Activated CD4-positive, alpha-beta T cell treated with anti-CD3 and anti-CD28 coated beads for 36 hours (primary cell): ENCODE data around the gene BRI3. TPM values are rescaled to one million over a fixed set of nuclear protein-coding genes. Genes with fewer than 3 reads are reported as not detected.
A peak's percentile ranks its signal among the peaks of the same experiment; 100 is the strongest.

Source experiments
- ATAC-seq: fragments of 200-7000 bp; cut with Tn5 transposase; one replicate; pipeline ENCODE4 v1.10.0; 2021; ENCODE audit warnings: mild to moderate bottlenecking, moderate library complexity
- CTCF ChIA-PET: fragments of 350-600 bp; sonication (Branson Sonifier 250); formaldehyde crosslinking; loops from one replicate; lab custom pipeline; 2021; ENCODE audit warnings: antibody characterized with exemption; lab: Charles Lee
- POLR2A ChIA-PET: fragments of 350-600 bp; sonication (Branson Sonifier 250); formaldehyde crosslinking; loops from one replicate; lab custom pipeline; 2021; ENCODE audit warnings: antibody characterized with exemption, inconsistent platforms; lab: Charles Lee
- DNase-seq: peaks from one replicate; pipeline ENCODE4 v3.0.0-alpha.2; 2020
- H3K27ac Mint-ChIP-seq: one replicate; pipeline ENCODE4 v1.8.0; 2021; ENCODE audit warnings: mixed read lengths
- H3K27me3 Mint-ChIP-seq: one replicate; pipeline ENCODE4 v1.8.0; 2021; ENCODE audit warnings: mixed read lengths
- H3K36me3 Mint-ChIP-seq: one replicate; pipeline ENCODE4 v1.8.0; 2021; ENCODE audit warnings: low read depth, mixed read lengths
- H3K4me1 Mint-ChIP-seq: one replicate; pipeline ENCODE4 v1.8.0; 2021; ENCODE audit warnings: mixed read lengths
- H3K4me3 Mint-ChIP-seq: one replicate; pipeline ENCODE4 v1.8.0; 2021; ENCODE audit warnings: mild to moderate bottlenecking, moderate library complexity, mixed read lengths
- H3K9me3 Mint-ChIP-seq: one replicate; pipeline ENCODE4 v1.8.0; 2021; ENCODE audit warnings: low read depth, mixed read lengths
- intact Hi-C, 2 experiments: fragments of 100-400 bp; cut with DNase I in 1 of 2; cut with micrococcal nuclease in 1 of 2; formaldehyde crosslinking; loops; one replicate each; pipeline versions ENCODE4 v1.14.2 to v1.15.1; 2022 to 2024; cut with DNase I, micrococcal nuclease
- total RNA-seq, 2 experiments: library from RNA; stranded (reverse); gene quantifications; one replicate each; pipeline ENCODE4 v1.2.3, GENCODE V29; 2021

BRI3 gene
- total RNA-seq, 2 experiments from 2014 or later = 45.1 to 47.6 TPM

- Mint-ChIP-seq H3K27me3 (no peaks in the 10 kb centered on the region), H3K27ac (no peak overlapping the region)
- intact Hi-C loops = loop anchor here in 1 of 2 experiments (10.0 kb wide), 1 partner anchor 183 kb away; the partner anchor contains the start of gene LMTK2
Measured at GRCh38 chr7:98288064-98288823, 6.8 kb downstream of the BRI3 start.

GRCh38 chr7:98289333-98289875, 7.9 kb downstream of the BRI3 start:
- H3K27ac Mint-ChIP-seq = no peak overlapping the region

More at GRCh38 chr7:98288064-98288823, 6.8 kb downstream of the BRI3 start:
- POLR2A ChIA-PET = no interaction called here
- ATAC-seq (no peak), DNase-seq (no peak)
- H3K4me3 Mint-ChIP-seq = no peak overlapping the region
- H3K9me3 Mint-ChIP-seq = no peaks in the 10 kb centered on the region
- CTCF ChIA-PET = interaction anchor here (0.6 kb wide), 3 partner anchors 68 to 1585 kb away, joined by 3 to 4 read pairs (median 3); no protein-coding TSS in a partner anchor
- H3K4me1 Mint-ChIP-seq = peaks cover 20% of the 10 kb centered on the region
- peaks cover 3% of the 10 kb centered on the region for H3K36me3 Mint-ChIP-seq

GRCh38 chr7:98291717-98292116, 10.2 kb downstream of the BRI3 start:
- Mint-ChIP-seq H3K36me3 (peaks cover 3% of the 10 kb centered on the region), H3K4me1 (peaks cover 2% of the 10 kb centered on the region), H3K27ac (no peak overlapping the region), H3K27me3 (no peaks in the 10 kb centered on the region), H3K9me3 (no peaks in the 10 kb centered on the region), H3K4me3 (no peak overlapping the region)
- no peak for DNase-seq
- intact Hi-C loops = no loop called here
- peak; percentile 33 for ATAC-seq
- ChIA-PET CTCF (no interaction called here), POLR2A (no interaction called here)

More at GRCh38 chr7:98289333-98289875, 7.9 kb downstream of the BRI3 start:
- DNase-seq (no peak), ATAC-seq (no peak)
- no peaks in the 10 kb centered on the region for H3K27me3 Mint-ChIP-seq
- no peaks in the 10 kb centered on the region for H3K9me3 Mint-ChIP-seq
- intact Hi-C loops = loop anchor here in 1 of 2 experiments (10.0 kb wide), 1 partner anchor 185 kb away; the partner anchor contains the start of gene LMTK2
- peaks cover 11% of the 10 kb centered on the region for H3K4me1 Mint-ChIP-seq
- POLR2A ChIA-PET = interaction anchor here (0.6 kb wide), 1 partner anchor 23 kb away, joined by 3 read pairs; no protein-coding TSS in a partner anchor
- peaks cover 3% of the 10 kb centered on the region for H3K36me3 Mint-ChIP-seq
- H3K4me3 Mint-ChIP-seq = no peak overlapping the region
- CTCF ChIA-PET = no interaction called here

GRCh38 chr7:98293265-98293664, 11.8 kb downstream of the BRI3 start:
- CTCF ChIA-PET = no interaction called here
- no peak for ATAC-seq
- peaks cover 2% of the 10 kb centered on the region for H3K4me1 Mint-ChIP-seq

GRCh38 chr7:98293746-98294145, 12.3 kb downstream of the BRI3 start:
- no peak for ATAC-seq
- ChIA-PET POLR2A (no interaction called here), CTCF (interaction anchor here (1.2 to 1.3 kb wide), 2 partner anchors 14 to 39 kb away, joined by 3 read pairs; no protein-coding TSS in a partner anchor)
- H3K4me1 Mint-ChIP-seq = no peaks in the 10 kb centered on the region
- H3K4me3 Mint-ChIP-seq = no peak overlapping the region
- intact Hi-C loops = loop anchor here in 1 of 2 experiments (1.0 kb wide), 1 partner anchor 108 kb away; the partner anchor contains the start of gene BAIAP2L1
- peaks cover 3% of the 10 kb centered on the region for H3K36me3 Mint-ChIP-seq
- no peak overlapping the region for H3K27ac Mint-ChIP-seq
- no peaks in the 10 kb centered on the region for H3K9me3 Mint-ChIP-seq
- no peaks in the 10 kb centered on the region for H3K27me3 Mint-ChIP-seq
- DNase-seq = no peak

More at GRCh38 chr7:98293265-98293664, 11.8 kb downstream of the BRI3 start:
- Mint-ChIP-seq H3K9me3 (no peaks in the 10 kb centered on the region), H3K27ac (no peak overlapping the region), H3K27me3 (no peaks in the 10 kb centered on the region), H3K36me3 (peaks cover 3% of the 10 kb centered on the region), H3K4me3 (no peak overlapping the region)
- POLR2A ChIA-PET = no interaction called here
- no peak for DNase-seq
- intact Hi-C loops = no loop called here

GRCh38 chr7:98294326-98294725, 12.8 kb downstream of the BRI3 start:
- Mint-ChIP-seq H3K9me3 (no peaks in the 10 kb centered on the region), H3K27me3 (no peaks in the 10 kb centered on the region), H3K36me3 (peaks cover 3% of the 10 kb centered on the region), H3K4me1 (no peaks in the 10 kb centered on the region), H3K4me3 (no peak overlapping the region), H3K27ac (no peak overlapping the region)
- intact Hi-C loops = loop anchor here in 1 of 2 experiments (1.0 kb wide), 1 partner anchor 107 kb away; the partner anchor contains the start of gene BAIAP2L1
- ATAC-seq (no peak), DNase-seq (no peak)
- CTCF ChIA-PET = interaction anchor here (0.6 to 1.3 kb wide), 3 partner anchors 14 to 73 kb away, joined by 3 read pairs; no protein-coding TSS in a partner anchor
- POLR2A ChIA-PET = no interaction called here

- H3K27me3 Mint-ChIP-seq = no peaks in the 10 kb centered on the region
- CTCF ChIA-PET = interaction anchor here (1.2 to 1.3 kb wide), 2 partner anchors 13 to 40 kb away, joined by 3 read pairs; no protein-coding TSS in a partner anchor
- H3K4me1 Mint-ChIP-seq = no peaks in the 10 kb centered on the region
- no peak overlapping the region for H3K4me3 Mint-ChIP-seq
- H3K9me3 Mint-ChIP-seq = no peaks in the 10 kb centered on the region
- intact Hi-C loops = loop anchor here in 1 of 2 experiments (1.0 kb wide), 1 partner anchor 106 kb away; the partner anchor contains the start of gene BAIAP2L1
- DNase-seq (peak; percentile 67), ATAC-seq (peak; percentile 71)
- no peak overlapping the region for H3K27ac Mint-ChIP-seq
- peaks cover 3% of the 10 kb centered on the region for H3K36me3 Mint-ChIP-seq
- POLR2A ChIA-PET = no interaction called here
Measured at GRCh38 chr7:98294798-98295382, 13.4 kb downstream of the BRI3 start.

- H3K27me3 Mint-ChIP-seq = no peaks in the 10 kb centered on the region
- no peak for DNase-seq
- ChIA-PET POLR2A (no interaction called here), CTCF (no interaction called here)
- peaks cover 3% of the 10 kb centered on the region for H3K36me3 Mint-ChIP-seq
- intact Hi-C loops = no loop called here
- no peaks in the 10 kb centered on the region for H3K9me3 Mint-ChIP-seq
- H3K4me3 Mint-ChIP-seq = no peak overlapping the region
- H3K27ac Mint-ChIP-seq = no peak overlapping the region
- H3K4me1 Mint-ChIP-seq = no peaks in the 10 kb centered on the region
- ATAC-seq = no peak
Measured at GRCh38 chr7:98295467-98296192, 14.1 kb downstream of the BRI3 start.

GRCh38 chr7:98296833-98297232, 15.3 kb downstream of the BRI3 start:
- Mint-ChIP-seq H3K9me3 (no peaks in the 10 kb centered on the region), H3K27me3 (no peaks in the 10 kb centered on the region), H3K27ac (no peak overlapping the region), H3K36me3 (peaks cover 3% of the 10 kb centered on the region), H3K4me1 (no peaks in the 10 kb centered on the region), H3K4me3 (no peak overlapping the region)
- CTCF ChIA-PET = no interaction called here
- DNase-seq (no peak), ATAC-seq (no peak)
- POLR2A ChIA-PET = no interaction called here
- intact Hi-C loops = no loop called here

GRCh38 chr7:98297626-98298286, 16.3 kb downstream of the BRI3 start:
- Mint-ChIP-seq H3K27ac (no peak overlapping the region), H3K4me3 (no peak overlapping the region), H3K27me3 (no peaks in the 10 kb centered on the region), H3K9me3 (no peaks in the 10 kb centered on the region), H3K36me3 (no peaks in the 10 kb centered on the region), H3K4me1 (no peaks in the 10 kb centered on the region)
- DNase-seq = no peak
- intact Hi-C loops = no loop called here
- POLR2A ChIA-PET = no interaction called here
- ATAC-seq = no peak
- CTCF ChIA-PET = interaction anchor here (0.7 kb wide), 2 partner anchors 9 to 169 kb away, joined by 3 to 4 read pairs; no protein-coding TSS in a partner anchor
